Measurements from ENCODE around the gene GNGT2.
"Not testable (repeated sequence)": the region's sequence is repeated elsewhere in the genome, so short reads cannot be mapped to it uniquely, and the experiment has no call there.

Gene GNGT2

GRCh38 chr17:49193513-49194296 is 16.7 kb downstream of the GNGT2 start:
- H3K27me3 ChIP-seq (ENCODE audit: insufficient read depth, low read depth, severe bottlenecking), result no peaks in the 10 kb centered on the region
- peak overlapping the region; percentile 88 for H3K4me3 ChIP-seq (ENCODE audit: low read depth, low read length)
- H3K36me3 ChIP-seq, result no peaks in the 10 kb centered on the region; the same call in 1 of the 2 replicates
- peak overlapping the region; percentile 99 for H3K27ac ChIP-seq
- H3K9me3 ChIP-seq (ENCODE audit: severe bottlenecking), result no peaks in the 10 kb centered on the region
- TF ChIP-seq CTCF (IDR thresholded peaks at IDR 0.05; ENCODE audit: low read depth, low read length), result no peak
- DNase-seq, result peak; percentile 91

GRCh38 chr17:49191917-49192741 is 18.2 kb downstream of the GNGT2 start:
- peak; percentile 60 for TF ChIP-seq CTCF (IDR thresholded peaks at IDR 0.05; ENCODE audit: low read depth, low read length)
- peak; percentile 92 for DNase-seq
- Histone ChIP-seq H3K27ac (peak overlapping the region; percentile 99), H3K27me3 (ENCODE audit: insufficient read depth, low read depth, severe bottlenecking) (no peaks in the 10 kb centered on the region), H3K4me3 (ENCODE audit: low read depth, low read length) (peak overlapping the region; percentile 88), H3K36me3 (no peaks in the 10 kb centered on the region; the same call in 1 of the 2 replicates), H3K9me3 (ENCODE audit: severe bottlenecking) (no peaks in the 10 kb centered on the region)

- DNase-seq, result no peak
- no peaks in the 10 kb centered on the region for H3K27me3 ChIP-seq (ENCODE audit: insufficient read depth, low read depth, severe bottlenecking)
- H3K36me3 ChIP-seq, result no peaks in the 10 kb centered on the region; the same call in 1 of the 2 replicates
- no peaks in the 10 kb centered on the region for H3K9me3 ChIP-seq (ENCODE audit: severe bottlenecking)
- peak overlapping the region; percentile 99 for H3K27ac ChIP-seq
- no peak for TF ChIP-seq CTCF (IDR thresholded peaks at IDR 0.05; ENCODE audit: low read depth, low read length)
- H3K4me3 ChIP-seq (ENCODE audit: low read depth, low read length), result peak overlapping the region; percentile 88
Measured at GRCh38 chr17:49191409-49191916, 18.9 kb downstream of the GNGT2 start.

GRCh38 chr17:49190932-49191331 is 19.4 kb downstream of the GNGT2 start:
- Histone ChIP-seq H3K4me3 (ENCODE audit: low read depth, low read length) (no peak overlapping the region), H3K27ac (no peak overlapping the region), H3K36me3 (no peaks in the 10 kb centered on the region; the same call in 1 of the 2 replicates), H3K9me3 (ENCODE audit: severe bottlenecking) (peaks cover under 1% of the 10 kb centered on the region), H3K27me3 (ENCODE audit: insufficient read depth, low read depth, severe bottlenecking) (no peaks in the 10 kb centered on the region)
- no peak for DNase-seq
- TF ChIP-seq CTCF (IDR thresholded peaks at IDR 0.05; ENCODE audit: low read depth, low read length), result no peak

- Histone ChIP-seq H3K27me3 (ENCODE audit: insufficient read depth, low read depth, severe bottlenecking) (no peaks in the 10 kb centered on the region), H3K4me3 (ENCODE audit: low read depth, low read length) (no peak overlapping the region), H3K27ac (no peak overlapping the region), H3K9me3 (ENCODE audit: severe bottlenecking) (peaks cover 26% of the 10 kb centered on the region), H3K36me3 (no peaks in the 10 kb centered on the region; the same call in 1 of the 2 replicates)
- no peak for DNase-seq
- no peak for TF ChIP-seq CTCF (IDR thresholded peaks at IDR 0.05; ENCODE audit: low read depth, low read length)
Measured at GRCh38 chr17:49187301-49187700, 23.1 kb downstream of the GNGT2 start.

GRCh38 chr17:49185381-49185780 is 25.0 kb downstream of the GNGT2 start:
- not testable (repeated sequence) for H3K27me3 ChIP-seq (ENCODE audit: insufficient read depth, low read depth, severe bottlenecking); H3K4me3 ChIP-seq (ENCODE audit: low read depth, low read length); DNase-seq; H3K36me3 ChIP-seq; H3K27ac ChIP-seq
- H3K9me3 ChIP-seq (ENCODE audit: severe bottlenecking), result peaks cover 26% of the 10 kb centered on the region

GRCh38 chr17:49184522-49184921 is 25.9 kb downstream of the GNGT2 start:
- DNase-seq, H3K27ac ChIP-seq: not testable (repeated sequence)

More at GRCh38 chr17:49184522-49184921, 25.9 kb downstream of the GNGT2 start:
- peaks cover 26% of the 10 kb centered on the region for H3K9me3 ChIP-seq (ENCODE audit: severe bottlenecking)
- not testable (repeated sequence) for H3K4me3 ChIP-seq (ENCODE audit: low read depth, low read length); H3K27me3 ChIP-seq (ENCODE audit: insufficient read depth, low read depth, severe bottlenecking); H3K36me3 ChIP-seq

Measured in WERI-Rb-1 (cell line).